Activated T-helper 2 cell treated with anti-CD3 and anti-CD28 coated beads, Interferon-gamma antibody, Interleukin-2, Interleukin-4, amounts not matched to agents 10 μg/mL and 5 μg/mL and 100 μg/mL, durations not matched to agents 14 hours and 24 hours and 36 hours (primary cell): ENCODE results near the gene TEX53. TPM values are rescaled to one million over a fixed set of nuclear protein-coding genes. Genes with fewer than 3 reads are reported as not detected.

Source experiments
- DNase-seq: peaks from one replicate; pipeline ENCODE4 v3.0.0; 2021; ENCODE audit warnings: low spot score
- H3K27ac Mint-ChIP-seq: one replicate; pipeline ENCODE4 v1.8.0; 2021; ENCODE audit warnings: mixed read lengths
- H3K27me3 Mint-ChIP-seq: one replicate; pipeline ENCODE4 v1.8.0; 2021; ENCODE audit warnings: low read depth, mixed read lengths
- H3K36me3 Mint-ChIP-seq: one replicate; pipeline ENCODE4 v1.8.0; 2021; ENCODE audit warnings: low read depth, mixed read lengths
- H3K4me1 Mint-ChIP-seq: one replicate; pipeline ENCODE4 v1.8.0; 2021; ENCODE audit warnings: low read depth, mixed read lengths
- H3K4me3 Mint-ChIP-seq: one replicate; pipeline ENCODE4 v1.8.0; 2021; ENCODE audit warnings: low read depth, mild to moderate bottlenecking, moderate library complexity, mixed read lengths
- H3K9me3 Mint-ChIP-seq: one replicate; pipeline ENCODE4 v1.8.0; 2021; ENCODE audit warnings: mixed read lengths
- intact Hi-C: fragments of 100-400 bp; cut with micrococcal nuclease; formaldehyde crosslinking; loops from one replicate; pipeline ENCODE4 v1.15.1; 2023
- total RNA-seq: library from RNA; stranded (reverse); gene quantifications from 2 replicates; pipeline ENCODE4 v1.2.3, GENCODE V29; 2022

The TEX53 gene
- total RNA-seq, 1 donor from 2014 or later = not detected

GRCh38 chr9:114607671-114608524 lies 49.7 kb downstream of the TEX53 start:
- Mint-ChIP-seq H3K4me3 (no peak overlapping the region), H3K27me3 (no peaks in the 10 kb centered on the region), H3K4me1 (peaks cover 24% of the 10 kb centered on the region), H3K27ac (no peak overlapping the region), H3K36me3 (peaks cover under 1% of the 10 kb centered on the region), H3K9me3 (no peaks in the 10 kb centered on the region)
- DNase-seq = no peak
- intact Hi-C loops = no loop called here

- DNase-seq = no peak
Observed at GRCh38 chr9:114606597-114607207, 50.9 kb downstream of the TEX53 start.

More at GRCh38 chr9:114606597-114607207, 50.9 kb downstream of the TEX53 start:
- Mint-ChIP-seq H3K36me3 (peaks cover 12% of the 10 kb centered on the region), H3K4me1 (peaks cover 13% of the 10 kb centered on the region), H3K9me3 (peaks cover 4% of the 10 kb centered on the region), H3K4me3 (no peak overlapping the region), H3K27ac (no peak overlapping the region), H3K27me3 (no peaks in the 10 kb centered on the region)
- intact Hi-C loops = no loop called here

Other genes starting within 250 kb of the TEX53 start
- 2.8 and 2.9 TPM in 2 replicates for gene WHRN, start 152.3 kb downstream of the TEX53 start, total RNA-seq
- 45.2 and 48.1 TPM in 2 replicates for gene ATP6V1G1, start 70.0 kb downstream of the TEX53 start, total RNA-seq
- gene TMEM268, start 46.5 kb downstream of the TEX53 start, total RNA-seq = 17.7 and 19.4 TPM in 2 replicates
- gene TEX48, start 24.4 kb upstream of the TEX53 start, total RNA-seq = 0.41 and 0.68 TPM in 2 replicates
- 0.25 and 0.28 TPM in 2 replicates for gene TNFSF15, start 148.2 kb upstream of the TEX53 start, total RNA-seq